NCI-H1417 treated with DMSO at 0.1 percent for 48 hours (cell line): ENCODE data around the gene UBE2G2.
A peak's percentile ranks its signal among the peaks of the same experiment; 100 is the strongest.
"Not testable (repeated sequence)": the region's sequence is repeated elsewhere in the genome, so short reads cannot be mapped to it uniquely, and the experiment has no call there.

Experiments used
- DNase-seq: peaks from one replicate; lab custom pipeline; 2025; lab: John Stamatoyannopoulos, UW

UBE2G2 gene

DNA sequence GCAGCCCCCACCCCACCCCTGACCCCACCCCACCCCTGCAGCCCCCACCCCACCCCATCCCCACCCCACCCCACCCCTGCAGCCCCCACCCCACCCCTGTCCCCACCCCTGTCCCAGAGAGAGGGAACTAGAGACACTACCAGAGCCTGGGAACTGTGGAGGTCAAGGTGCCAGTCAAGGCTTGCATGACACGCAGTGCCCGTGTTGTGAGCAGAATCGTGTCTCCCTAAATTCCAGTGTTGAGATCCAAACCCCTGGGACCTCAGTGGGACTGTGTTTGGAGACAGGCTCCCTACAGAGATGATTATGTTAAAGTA, 34.7 kb upstream of the UBE2G2 start:
- no peak for DNase-seq

- no peak for DNase-seq
These were observed 34.0 kb upstream of the UBE2G2 start for GRCh38 chr21:44835647-44835973.

DNA sequence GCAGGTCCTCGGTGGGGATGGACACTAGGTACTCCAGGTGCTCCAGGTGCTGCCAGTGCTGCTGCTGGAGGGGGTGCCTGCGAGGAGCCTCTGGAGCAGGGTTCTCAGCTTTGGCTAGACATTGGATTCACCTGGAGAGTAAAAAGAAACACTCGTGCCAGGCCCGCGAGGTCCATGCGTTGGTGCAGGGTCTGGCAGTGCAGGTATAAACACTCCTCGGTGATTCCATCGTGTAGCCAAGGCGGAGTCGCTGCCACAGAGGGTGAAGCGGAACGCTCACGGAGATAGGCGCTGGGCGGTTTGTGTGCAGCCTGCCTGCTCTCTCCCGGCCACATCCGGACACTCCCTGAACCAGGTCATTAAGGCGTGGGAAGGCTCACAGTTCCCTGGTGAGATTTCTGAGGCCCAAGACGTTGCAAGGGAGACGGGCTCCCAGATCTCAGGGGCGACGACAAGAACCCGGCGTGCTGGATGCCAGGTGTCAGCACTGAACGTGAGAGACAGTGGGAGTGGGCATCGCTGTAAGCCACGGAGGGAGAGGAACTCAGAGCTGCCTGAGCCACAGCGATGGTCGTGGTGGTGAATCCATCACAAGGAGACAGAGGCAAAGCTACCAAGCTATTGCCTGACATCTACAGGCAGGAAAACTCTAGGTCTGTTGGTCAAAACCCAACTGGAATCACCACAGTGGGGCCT, 33.5 kb upstream of the UBE2G2 start:
- DNase-seq: no peak

DNA sequence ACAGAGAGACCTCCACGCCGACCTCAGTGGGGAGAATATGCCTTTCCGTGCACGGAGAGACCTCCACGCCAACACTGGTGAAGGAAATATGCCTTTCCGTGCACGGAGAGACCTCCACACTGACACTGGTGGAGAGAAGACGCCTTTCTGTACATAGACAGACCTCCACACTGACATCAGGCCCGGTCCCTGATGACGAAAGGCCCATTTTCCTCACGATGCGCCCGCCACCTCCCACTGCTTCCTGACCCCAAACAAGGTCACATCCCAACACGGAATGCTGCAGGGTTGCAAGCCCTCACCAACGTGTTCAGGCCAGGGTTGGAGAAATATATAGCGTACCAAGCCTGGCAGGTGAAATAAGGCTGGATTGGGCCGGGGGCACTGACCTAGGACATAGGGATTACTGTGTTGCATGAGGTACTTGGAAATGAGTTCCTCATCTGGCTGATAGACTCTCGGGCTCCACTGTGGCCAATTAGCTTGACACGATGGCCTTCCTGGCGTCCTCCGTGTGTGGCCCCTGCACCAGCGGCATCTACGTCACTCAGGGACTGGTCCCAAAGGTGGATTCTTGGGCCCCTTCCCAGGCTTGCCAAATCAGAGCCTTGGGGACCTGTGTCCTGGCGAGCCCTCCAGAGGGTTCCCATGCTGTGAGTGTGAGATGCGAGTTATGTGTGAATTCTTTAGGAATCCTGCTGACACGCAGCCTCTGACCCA, 32.8 kb upstream of the UBE2G2 start:
- no peak for DNase-seq

DNA sequence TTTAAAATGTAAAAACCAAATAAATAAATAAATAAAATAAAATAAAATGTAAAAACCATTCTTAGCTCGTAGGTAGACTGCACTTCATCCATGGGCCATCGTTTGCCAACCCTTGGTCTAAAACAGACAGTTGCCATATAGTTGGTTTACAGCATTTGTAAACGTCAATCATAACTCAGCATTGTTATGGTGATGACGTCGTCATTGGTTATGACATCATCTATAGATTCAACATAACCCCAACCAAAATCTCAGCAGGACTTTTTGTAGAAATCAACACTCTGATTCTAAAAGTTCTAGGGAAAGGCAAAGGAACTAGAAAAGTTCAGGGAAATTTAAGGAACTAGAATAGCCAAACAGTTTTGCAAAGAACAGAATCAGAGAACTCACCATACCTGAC, 32.0 kb upstream of the UBE2G2 start:
- no peak for DNase-seq

- not testable (repeated sequence) for DNase-seq
These were observed 31.1 kb upstream of the UBE2G2 start for GRCh38 chr21:44832516-44833255.

DNA sequence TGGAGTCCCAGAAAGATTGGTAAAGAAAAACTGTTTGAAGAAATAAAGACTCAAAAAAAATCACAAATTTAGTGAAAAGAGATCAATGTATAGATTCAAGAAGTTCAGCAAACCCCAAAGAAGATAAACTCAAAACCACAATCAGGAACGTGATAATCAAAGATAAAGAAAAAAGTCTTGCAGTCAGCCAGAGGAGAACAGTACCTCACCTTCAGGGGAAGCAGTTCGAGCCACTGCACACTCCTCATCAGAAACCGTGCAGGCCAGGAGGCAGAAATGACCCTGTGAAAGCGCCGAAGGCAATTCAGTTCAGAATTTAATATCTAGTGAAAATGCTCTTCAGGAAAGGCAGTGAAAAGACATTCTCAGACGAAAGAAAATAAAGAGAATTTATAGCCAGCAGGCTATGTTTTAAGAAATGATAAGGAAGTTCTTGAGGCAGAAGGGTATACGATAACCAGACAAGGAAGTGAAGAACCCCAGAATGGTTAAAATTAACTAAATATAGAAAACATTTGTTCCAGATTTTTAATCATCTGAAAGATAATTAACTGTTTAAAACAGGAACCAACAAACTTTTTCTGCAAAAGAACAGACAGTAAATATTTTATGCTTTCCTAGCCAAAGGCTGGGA, 29.7 kb upstream of the UBE2G2 start:
- no peak for DNase-seq

DNA sequence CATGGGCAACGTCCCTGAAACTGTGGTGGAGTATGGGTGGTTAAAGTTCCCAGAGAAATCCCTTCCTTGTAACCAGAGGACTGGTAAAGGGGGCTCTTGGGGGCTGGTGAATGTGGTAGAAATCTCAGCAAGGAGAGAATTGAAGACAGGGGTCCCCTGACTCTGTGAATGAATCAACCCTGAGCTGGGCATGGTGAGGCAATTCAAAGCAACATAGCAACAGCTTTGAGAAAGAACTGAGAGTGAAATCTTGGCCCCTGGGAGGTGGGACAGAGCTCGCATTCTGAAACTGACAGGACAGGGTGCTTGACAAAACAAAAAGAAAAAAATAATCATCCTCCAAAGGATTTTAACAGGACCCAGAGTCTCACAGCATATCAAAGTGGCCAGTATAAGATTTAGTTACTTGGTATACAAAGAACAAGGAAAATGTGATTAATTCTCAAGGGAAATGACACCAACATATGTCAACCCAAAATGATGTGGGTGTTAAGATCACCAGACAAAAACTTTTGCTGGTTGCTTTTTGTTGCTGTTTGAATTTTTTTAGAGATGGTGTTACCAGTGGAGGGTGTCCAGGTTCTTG, 28.0 kb upstream of the UBE2G2 start:
- DNase-seq: no peak

DNA sequence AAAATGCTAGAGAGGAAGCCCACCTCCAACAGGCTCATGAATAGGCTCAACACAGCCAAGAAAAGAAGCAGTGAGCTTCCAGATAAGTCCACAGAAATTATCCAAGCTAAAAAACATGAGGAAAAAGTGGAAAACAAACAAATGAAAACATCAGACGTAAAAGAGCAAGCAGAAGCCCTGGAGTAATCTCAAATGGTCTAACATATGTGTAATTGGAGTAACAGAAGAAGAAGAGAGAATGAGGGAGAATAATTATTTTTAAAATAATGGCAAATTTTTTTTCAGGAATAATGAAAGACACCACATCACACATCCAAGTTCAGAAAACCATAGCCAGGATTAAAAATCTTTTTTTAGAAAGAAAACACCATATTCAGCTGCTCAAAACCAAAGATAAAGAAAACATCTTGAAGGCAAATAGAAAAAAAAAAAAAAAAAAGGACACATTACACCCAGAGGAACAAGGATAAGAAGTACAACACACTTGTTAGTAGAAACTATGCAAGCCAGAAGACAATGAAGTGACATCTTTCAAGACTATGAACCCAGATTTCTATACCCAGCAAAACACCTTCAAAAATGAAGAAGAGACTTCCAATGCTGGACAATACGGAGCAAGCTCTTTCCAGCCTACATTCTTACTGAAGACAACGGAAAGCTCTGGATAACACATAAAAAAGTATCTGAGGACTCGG, 26.9 kb upstream of the UBE2G2 start:
- no peak for DNase-seq

- no peak for DNase-seq
These were observed 21.6 kb upstream of the UBE2G2 start for GRCh38 chr21:44823179-44823660.

GRCh38 chr21:44822484-44823178, 21.0 kb upstream of the UBE2G2 start:
- DNase-seq: no peak

GRCh38 chr21:44820851-44821250, 19.2 kb upstream of the UBE2G2 start:
- DNase-seq: no peak

- no peak for DNase-seq
These were observed 17.9 kb upstream of the UBE2G2 start for GRCh38 chr21:44819283-44820243.

DNA sequence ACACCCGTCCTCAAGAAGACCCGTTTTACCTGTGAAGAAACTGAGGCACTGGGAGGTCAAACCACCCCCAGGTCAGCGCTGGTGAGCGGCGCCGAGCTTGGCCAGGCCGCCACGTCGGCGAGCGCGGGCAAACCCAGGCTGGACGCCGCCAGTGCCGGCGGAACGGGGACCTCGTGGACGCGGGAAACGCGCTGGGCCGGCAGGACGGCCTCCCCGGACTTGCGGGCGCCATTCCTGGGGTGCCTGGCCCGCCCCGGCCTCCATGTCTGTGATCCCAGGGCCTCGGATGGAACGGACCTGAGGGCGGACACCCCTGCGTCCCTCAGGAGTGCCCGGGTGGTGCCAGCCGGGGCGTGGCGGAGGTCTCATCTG, 17.0 kb upstream of the UBE2G2 start:
- DNase-seq: no peak

GRCh38 chr21:44817914-44818639, 16.5 kb upstream of the UBE2G2 start, which contains the start of gene SUMO3:
Gene SUMO3 (minus strand): TSS chr21:44818062. CDS start chr21:44817968, 94 bp downstream.
- DNase-seq: no peak

DNA sequence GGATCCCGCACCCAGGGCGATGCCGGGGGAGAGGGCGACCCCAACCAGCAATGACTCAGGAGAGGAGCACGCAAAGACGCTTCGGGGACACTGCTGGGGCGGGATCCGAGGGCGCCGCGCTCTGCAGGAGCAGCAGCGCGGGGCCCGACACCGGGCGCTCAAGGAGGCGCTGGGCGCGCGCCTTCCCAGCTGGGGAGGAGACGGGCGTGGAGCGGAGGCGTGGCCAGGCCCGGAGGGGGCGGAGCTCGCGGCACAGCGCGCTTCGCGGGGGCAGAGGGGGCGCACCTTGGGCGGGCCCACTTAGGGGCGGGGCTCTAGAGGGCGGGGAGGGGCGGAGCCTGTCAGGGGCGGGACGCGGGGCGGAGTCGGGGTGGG, 15.9 kb upstream of the UBE2G2 start:
- DNase-seq: peak; percentile 11

GRCh38 chr21:44816761-44817505, 15.3 kb upstream of the UBE2G2 start:
- no peak for DNase-seq

DNA sequence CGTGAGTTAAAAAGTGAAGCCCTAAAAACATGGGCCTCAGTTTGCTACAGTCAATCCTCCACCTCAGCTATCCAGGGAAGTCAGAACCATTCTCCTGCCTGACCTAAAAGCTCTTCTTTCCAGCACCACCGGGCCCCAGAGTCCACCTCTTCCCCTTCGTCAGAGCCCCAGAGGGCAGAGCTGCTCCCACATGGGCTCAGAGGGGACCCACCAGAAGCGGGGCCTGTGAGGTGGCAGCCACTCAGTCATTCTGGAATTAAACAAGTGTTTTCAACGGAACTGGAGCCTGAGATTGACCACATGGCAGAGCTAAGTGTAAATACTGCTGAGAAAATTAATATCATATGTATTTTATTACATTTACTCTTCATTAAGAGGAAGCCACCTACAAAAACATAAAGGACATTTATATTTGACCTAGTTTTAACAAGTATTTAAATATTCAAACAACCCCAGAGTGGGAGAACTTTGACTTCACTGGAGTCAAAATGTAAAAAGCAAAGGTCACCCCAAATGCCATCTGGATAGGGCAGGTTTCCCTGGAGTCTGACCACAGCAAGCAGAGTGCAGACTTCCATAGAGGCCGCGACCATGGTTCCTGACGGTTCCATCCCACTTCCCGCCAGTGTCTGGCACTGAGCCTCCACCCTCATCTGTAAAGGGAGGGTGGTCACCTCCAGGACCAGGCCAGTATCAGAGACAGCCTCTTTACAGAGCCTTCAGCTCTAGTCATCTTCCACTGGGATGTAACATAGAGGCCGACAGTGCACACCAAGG, 14.4 kb upstream of the UBE2G2 start:
- DNase-seq: no peak
